HCT116 (cell line): Measurements from ENCODE around the gene CPLX4. TPM values are rescaled to one million over a fixed set of nuclear protein-coding genes. Genes with fewer than 3 reads are reported as not detected.

Experiments used
- ATAC-seq: fragments of 200-7000 bp; cut with Tn5 transposase; 2 replicates; pipeline ENCODE4 v1.9.1; 2020; ENCODE audit warnings: mild to moderate bottlenecking, moderate library complexity
- BruUV-seq: library from RNA; stranded (reverse); fragments of 400-500 nt; replicated peaks from 2 replicates; lab custom pipeline; 2021; lab: Mats Ljungman, UMichigan
- CTCF ChIA-PET: fragments of 300-600 bp; sonication (Branson Sonifier 250); formaldehyde crosslinking; loops from one replicate; lab custom pipeline; 2021; ENCODE audit warnings: antibody characterized with exemption; lab: Charles Lee
- POLR2A ChIA-PET: fragments of 300-600, 350-600 bp; sonication (Branson Sonifier 250); formaldehyde crosslinking; loops from one replicate; lab custom pipeline; 2021; ENCODE audit warnings: antibody characterized with exemption; lab: Charles Lee
- RAD21 ChIA-PET, 2 experiments: fragments of 300-600 bp; sonication (Branson Sonifier 250); formaldehyde crosslinking; loops; one replicate each; lab custom pipeline; 2023; ENCODE audit warnings: low total read pairs in 2 of 2; ENCODE audit not compliant: uncharacterized antibody in 2 of 2, unreplicated experiment in 2 of 2, low non-redundant PET in 1 of 2; lab: Charles Lee
- DNase-seq: peaks from one replicate; pipeline ENCODE4 v3.0.0-alpha.2; 2010; ENCODE audit warnings: low read depth, low spot score
- H2AFZ ChIP-seq: fragments of 200-600 bp; shearing (Covaris generic), sonication (generic); 2 replicates; pipeline ENCODE4 v1.6.1; 2017; ENCODE audit warnings: low read depth, mixed run types, mixed read lengths, antibody characterized with exemption, low read length; ENCODE audit not compliant: poor library complexity, severe bottlenecking
- H3K27ac ChIP-seq: 2 replicates; pipeline ENCODE4 v1.5.1; 2012; ENCODE audit warnings: low read depth, low read length
- H3K27me3 ChIP-seq: fragments of 200-600 bp; sonication (generic); 2 replicates; pipeline ENCODE4 v1.6.1; 2016; ENCODE audit warnings: mixed run types, low read length, mixed read lengths; ENCODE audit not compliant: insufficient read depth
- H3K36me3 ChIP-seq, 2 experiments: fragments of 200-500 bp in 1 of 2; fragments of 200-600 bp in 1 of 2; sonication (Bioruptor generic) in 1 of 2; sonication (generic) in 1 of 2; 2 replicates each; pipeline versions ENCODE4 v1.5.1 to v1.6.1; 2014 to 2016; ENCODE audit warnings: low read length in 2 of 2, inconsistent platforms in 1 of 2, mixed read lengths in 1 of 2, mixed run types in 1 of 2; ENCODE audit not compliant: insufficient read depth in 2 of 2, control insufficient read depth in 1 of 2
- H3K4me1 ChIP-seq, 2 experiments: fragments of 200-600 bp in 1 of 2; sonication (generic) in 1 of 2; 2 replicates each; pipeline versions ENCODE4 v1.5.1 to v1.6.1; 2012 to 2017; ENCODE audit warnings: low read length in 2 of 2, inconsistent platforms in 1 of 2, mild to moderate bottlenecking in 1 of 2, mixed read lengths in 1 of 2, mixed run types in 1 of 2, moderate library complexity in 1 of 2; ENCODE audit not compliant: insufficient read depth in 2 of 2, control insufficient read depth in 1 of 2
- H3K4me2 ChIP-seq: fragments of 200-600 bp; sonication (generic); 2 replicates; pipeline ENCODE4 v1.6.1; 2017; ENCODE audit warnings: mixed run types, low read length, mixed read lengths
- H3K4me3 ChIP-seq, 2 experiments: fragments of 200-600 bp in 1 of 2; sonication (generic) in 1 of 2; replicated peaks in 1 of 2; 2 replicates each; pipeline ENCODE4 v1.5.1; 2011 to 2016; ENCODE audit warnings: low read length in 2 of 2, control low read depth in 1 of 2, low read depth in 1 of 2, mild to moderate bottlenecking in 1 of 2, mixed read lengths in 1 of 2, mixed run types in 1 of 2
- H3K79me2 ChIP-seq: fragments of 200-600 bp; sonication (generic); 2 replicates; pipeline ENCODE4 v1.6.1; 2017; ENCODE audit warnings: mild to moderate bottlenecking, mixed run types, low read length, moderate library complexity, mixed read lengths; ENCODE audit not compliant: insufficient read depth
- H3K9ac ChIP-seq: fragments of 200-600 bp; sonication (generic); 2 replicates; pipeline ENCODE4 v1.6.1; 2016; ENCODE audit warnings: low read length, mixed read lengths
- H3K9me2 ChIP-seq: fragments of 200-600 bp; sonication (generic), shearing (Covaris generic); 2 replicates; pipeline ENCODE4 v1.6.1; 2017; ENCODE audit warnings: mixed run types, mild to moderate bottlenecking, moderate library complexity; ENCODE audit not compliant: insufficient read depth
- H3K9me3 ChIP-seq, 2 experiments: fragments of 200-500 bp in 1 of 2; fragments of 200-600 bp in 1 of 2; sonication (Bioruptor generic) in 1 of 2; sonication (generic) in 1 of 2; 2 replicates each; pipeline ENCODE4 v1.6.1; 2014 to 2017; ENCODE audit warnings: low read length in 2 of 2, mixed read lengths in 2 of 2, inconsistent platforms in 1 of 2, low read depth in 1 of 2, mild to moderate bottlenecking in 1 of 2, mixed run types in 1 of 2, moderate library complexity in 1 of 2; ENCODE audit not compliant: control insufficient read depth in 1 of 2, insufficient read depth in 1 of 2
- H4K20me1 ChIP-seq: fragments of 200-600 bp; sonication (generic), shearing (Covaris generic); 2 replicates; pipeline ENCODE4 v1.6.1; 2017; ENCODE audit warnings: mixed run types, mild to moderate bottlenecking, moderate library complexity; ENCODE audit not compliant: insufficient read depth
- CEBPB ChIP-seq: IDR thresholded peaks from 2 replicates; pipeline ENCODE4 v1.6.1; 2012; ENCODE audit warnings: low read depth
- ELF1 ChIP-seq: IDR thresholded peaks from 2 replicates; pipeline ENCODE4 v1.6.1; 2012; ENCODE audit warnings: low read depth, borderline replicate concordance
- EZH2 ChIP-seq: fragments of 200-600 bp; sonication (generic); IDR thresholded peaks from 2 replicates; pipeline ENCODE4 v1.6.1; 2017; ENCODE audit warnings: antibody characterized with exemption, mixed run types
- EZH2phosphoT487 ChIP-seq: fragments of 200-600 bp; IDR thresholded peaks from 2 replicates; pipeline ENCODE4 v1.6.1; 2018; ENCODE audit warnings: antibody characterized with exemption, borderline replicate concordance
- RAD21 ChIP-seq: IDR thresholded peaks from 2 replicates; pipeline ENCODE4 v1.6.1; 2012; ENCODE audit warnings: low read depth, mild to moderate bottlenecking
- SRF ChIP-seq: IDR thresholded peaks from 2 replicates; pipeline ENCODE4 v1.6.1; 2012; ENCODE audit warnings: low read depth
- ZNF274 ChIP-seq: fragments of 200-500 bp; sonication (Bioruptor generic); IDR thresholded peaks from 2 replicates; pipeline ENCODE4 v1.6.1; 2014; ENCODE audit warnings: mild to moderate bottlenecking, low read depth, low read length, inconsistent platforms
- intact Hi-C: fragments of 100-400 bp; cut with micrococcal nuclease; formaldehyde crosslinking; loops from 2 replicates; pipeline ENCODE4 v1.10.0; 2022
- total RNA-seq: library from RNA; stranded (reverse); gene quantifications from one replicate; pipeline ENCODE4 v1.2.1, GENCODE V29; 2021; ENCODE audit not compliant: unreplicated experiment
- TF ChIP-seq, protein P1 (sequence below), 3 experiments: fragments of 200-600 bp in 1 of 3; sonication (generic) in 1 of 3; IDR thresholded peaks in 2 of 3; conservative IDR thresholded peaks in 1 of 3; 2 replicates each; pipeline ENCODE4 v1.5.1; 2012 to 2017; ENCODE audit warnings: low read depth in 2 of 3, low read length in 2 of 3, antibody characterized with exemption in 1 of 3, borderline replicate concordance in 1 of 3, control low read depth in 1 of 3, mild to moderate bottlenecking in 1 of 3, mixed read lengths in 1 of 3, mixed run types in 1 of 3, moderate library complexity in 1 of 3; ENCODE audit not compliant: insufficient read depth in 1 of 3

The CPLX4 gene
- total RNA-seq, 1 experiment from 2014 or later: not detected

DNA sequence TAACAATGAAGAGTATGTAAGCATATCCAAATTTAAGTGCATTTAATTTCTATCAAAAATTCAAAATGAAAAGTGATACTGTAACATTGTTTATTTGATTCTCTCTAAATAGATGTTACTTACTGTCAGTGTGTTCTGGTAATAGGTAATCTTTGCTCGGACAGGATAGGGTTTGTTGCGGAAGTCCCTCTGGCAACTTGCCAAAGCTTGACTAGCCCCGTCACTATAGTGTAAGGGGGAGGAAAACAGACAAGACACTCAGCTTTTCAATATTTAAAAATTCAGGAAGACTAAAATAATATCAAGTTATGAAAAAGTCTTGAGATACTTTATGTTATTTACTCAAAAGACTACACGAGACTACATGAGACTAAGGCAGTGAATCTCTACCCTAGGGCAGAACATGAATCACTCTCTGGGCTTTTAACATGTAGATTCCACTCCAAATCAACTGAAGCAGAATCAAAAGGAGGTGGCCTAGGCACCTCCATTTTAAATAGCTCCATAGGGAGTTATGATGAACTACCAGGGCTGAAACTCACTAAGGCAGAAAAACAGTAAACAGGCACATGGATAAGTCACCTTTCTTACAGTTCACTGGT lies 34.7 kb upstream of the CPLX4 start:
- intact Hi-C loops: no loop called here
- Histone ChIP-seq H2AFZ (no peak overlapping the region), H3K4me2 (no peak overlapping the region), H3K4me3 (no peak overlapping the region), H3K27me3 (no peaks in the 10 kb centered on the region), H3K36me3 (peaks cover 60 to 69% of the 10 kb centered on the region in 2 experiments), H3K9me3 (no peaks in the 10 kb centered on the region), H3K9me2 (no peaks in the 10 kb centered on the region), H3K9ac (no peak overlapping the region), H3K27ac (no peak overlapping the region), H3K4me1 (peaks cover 4 to 10% of the 10 kb centered on the region in 2 experiments; a peak in 2 of 4 replicates), H4K20me1 (peaks cover 4% of the 10 kb centered on the region; the same call in 1 of the 2 replicates), H3K79me2 (peaks cover 54% of the 10 kb centered on the region)
- ATAC-seq (no peak), DNase-seq (no peak)
- TF ChIP-seq CEBPB (no peak), SRF (no peak), EZH2phosphoT487 (no peak), RAD21 (no peak), ZNF274 (no peak), EZH2 (no peak), ELF1 (no peak)
- TF ChIP-seq, protein P1, sequence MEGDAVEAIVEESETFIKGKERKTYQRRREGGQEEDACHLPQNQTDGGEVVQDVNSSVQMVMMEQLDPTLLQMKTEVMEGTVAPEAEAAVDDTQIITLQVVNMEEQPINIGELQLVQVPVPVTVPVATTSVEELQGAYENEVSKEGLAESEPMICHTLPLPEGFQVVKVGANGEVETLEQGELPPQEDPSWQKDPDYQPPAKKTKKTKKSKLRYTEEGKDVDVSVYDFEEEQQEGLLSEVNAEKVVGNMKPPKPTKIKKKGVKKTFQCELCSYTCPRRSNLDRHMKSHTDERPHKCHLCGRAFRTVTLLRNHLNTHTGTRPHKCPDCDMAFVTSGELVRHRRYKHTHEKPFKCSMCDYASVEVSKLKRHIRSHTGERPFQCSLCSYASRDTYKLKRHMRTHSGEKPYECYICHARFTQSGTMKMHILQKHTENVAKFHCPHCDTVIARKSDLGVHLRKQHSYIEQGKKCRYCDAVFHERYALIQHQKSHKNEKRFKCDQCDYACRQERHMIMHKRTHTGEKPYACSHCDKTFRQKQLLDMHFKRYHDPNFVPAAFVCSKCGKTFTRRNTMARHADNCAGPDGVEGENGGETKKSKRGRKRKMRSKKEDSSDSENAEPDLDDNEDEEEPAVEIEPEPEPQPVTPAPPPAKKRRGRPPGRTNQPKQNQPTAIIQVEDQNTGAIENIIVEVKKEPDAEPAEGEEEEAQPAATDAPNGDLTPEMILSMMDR (IDR thresholded peaks at IDR 0.05 in 2 of 3, conservative IDR thresholded peaks at IDR 0.05 in 1 of 3; ENCODE audit: borderline replicate concordance in 1 of 3, insufficient read depth in 1 of 3, low read depth in 2 of 3, low read length in 2 of 3): no peak
- ChIA-PET RAD21 (no interaction called here), POLR2A (no interaction called here), CTCF (no interaction called here)
- no TSS peak for BruUV-seq
